Esophagus muscularis mucosa (tissue), 4 donors: ENCODE measurements around the gene FRMD4A. TPM values are rescaled to one million over a fixed set of nuclear protein-coding genes. Genes with fewer than 3 reads are reported as not detected.

Source experiments
- DNase-seq: peaks from one replicate; pipeline ENCODE4 v3.0.0-alpha.2; 2017; ENCODE audit errors: extremely low spot score
- H3K27ac ChIP-seq, 4 donors: fragments of 200-600 bp; sonication (generic); replicated peaks in 1 of 4; 1 replicate in 3 of 4; 2 replicates in 1 of 4; pipeline ENCODE4 v1.5.1; 2016 to 2019; ENCODE audit warnings: mild to moderate bottlenecking in 1 of 4
- H3K27me3 ChIP-seq, 4 donors: fragments of 200-600 bp; sonication (generic); one replicate each; pipeline versions ENCODE4 v1.5.1 to v1.6.0; 2016 to 2019
- H3K36me3 ChIP-seq, 4 donors: fragments of 200-600 bp; sonication (generic); one replicate each; pipeline ENCODE4 v1.5.1; 2016 to 2019
- H3K4me1 ChIP-seq, 4 donors: fragments of 200-600 bp; sonication (generic); one replicate each; pipeline ENCODE4 v1.5.1; 2016 to 2019
- H3K4me3 ChIP-seq, 4 donors: fragments of 200-600 bp; sonication (generic); 1 replicate in 2 of 4; 2 replicates in 2 of 4; pipeline ENCODE4 v1.5.1; 2016 to 2019; ENCODE audit warnings: mild to moderate bottlenecking in 4 of 4, moderate library complexity in 1 of 4
- H3K9me3 ChIP-seq, 4 donors: fragments of 200-600 bp; sonication (generic); 1 replicate in 3 of 4; 2 replicates in 1 of 4; pipeline ENCODE4 v1.5.1; 2016 to 2019
- EP300 ChIP-seq: sonication (generic); formaldehyde crosslinking; IDR thresholded peaks from one replicate; pipeline ENCODE4 v1.6.1; 2017; ENCODE audit warnings: antibody characterized with exemption
- POLR2A ChIP-seq: fragments of 450-650 bp; IDR thresholded peaks from one replicate; pipeline ENCODE4 v1.6.1; 2017; ENCODE audit warnings: antibody characterized with exemption, moderate library complexity, mild to moderate bottlenecking, low read depth
- POLR2AphosphoS5 ChIP-seq, 2 donors: sonication (generic); formaldehyde crosslinking; IDR thresholded peaks; one replicate each; pipeline ENCODE4 v1.6.1; 2017; ENCODE audit warnings: antibody characterized with exemption in 2 of 2
- WGBS: methylation state at CpG from one replicate; pipeline ENCODE4 v1.1.5; 2018; 5-methylcytosine and 5-hydroxymethylcytosine counted together
- intact Hi-C: fragments of 100-400 bp; cut with DNase I; formaldehyde crosslinking; loops from one replicate; pipeline ENCODE4 v1.15.1; 2023
- total RNA-seq, 4 donors: library from RNA; depleted of rRNA; stranded (reverse); fragments of >200 nt; gene quantifications; one replicate each; pipeline versions ENCODE4 v1.1.0 to v1.2.1, GENCODE V29; 2016
- TF ChIP-seq, protein P1 (sequence below), 3 experiments: fragments of 200-600 bp in 2 of 3; fragments of 450-650 bp in 1 of 3; sonication (generic) in 2 of 3; IDR thresholded peaks; one replicate each; pipeline ENCODE4 v1.5.1; 2017 to 2019; ENCODE audit warnings: antibody characterized with exemption in 3 of 3, mild to moderate bottlenecking in 2 of 3, moderate library complexity in 1 of 3

Gene FRMD4A
- total RNA-seq, 4 donors from 2014 or later, result 17.0 to 28.8 (median 21.8) TPM

DNA sequence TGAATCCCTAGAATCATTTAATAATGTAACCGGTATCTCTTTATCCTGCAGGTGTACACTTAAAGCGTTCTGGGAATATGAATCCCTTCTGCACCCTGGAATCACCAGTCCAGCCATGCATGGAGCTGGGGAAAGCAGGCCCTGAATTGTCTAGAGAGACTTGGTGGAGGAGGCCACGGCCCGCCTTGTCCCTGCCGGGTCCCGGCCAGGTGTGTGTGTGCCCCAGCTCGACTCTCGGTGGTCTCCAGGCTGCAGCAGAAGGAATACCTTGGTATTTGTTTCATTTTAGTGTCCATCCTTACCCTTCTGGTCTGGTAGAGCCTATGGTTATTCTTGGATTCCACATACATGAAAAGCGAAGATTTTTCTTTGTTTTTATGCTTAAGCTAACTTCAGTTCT lies 685.9 kb downstream of the FRMD4A start:
- no peak for DNase-seq
- TF ChIP-seq POLR2A, result no peak
- TF ChIP-seq, protein P1, sequence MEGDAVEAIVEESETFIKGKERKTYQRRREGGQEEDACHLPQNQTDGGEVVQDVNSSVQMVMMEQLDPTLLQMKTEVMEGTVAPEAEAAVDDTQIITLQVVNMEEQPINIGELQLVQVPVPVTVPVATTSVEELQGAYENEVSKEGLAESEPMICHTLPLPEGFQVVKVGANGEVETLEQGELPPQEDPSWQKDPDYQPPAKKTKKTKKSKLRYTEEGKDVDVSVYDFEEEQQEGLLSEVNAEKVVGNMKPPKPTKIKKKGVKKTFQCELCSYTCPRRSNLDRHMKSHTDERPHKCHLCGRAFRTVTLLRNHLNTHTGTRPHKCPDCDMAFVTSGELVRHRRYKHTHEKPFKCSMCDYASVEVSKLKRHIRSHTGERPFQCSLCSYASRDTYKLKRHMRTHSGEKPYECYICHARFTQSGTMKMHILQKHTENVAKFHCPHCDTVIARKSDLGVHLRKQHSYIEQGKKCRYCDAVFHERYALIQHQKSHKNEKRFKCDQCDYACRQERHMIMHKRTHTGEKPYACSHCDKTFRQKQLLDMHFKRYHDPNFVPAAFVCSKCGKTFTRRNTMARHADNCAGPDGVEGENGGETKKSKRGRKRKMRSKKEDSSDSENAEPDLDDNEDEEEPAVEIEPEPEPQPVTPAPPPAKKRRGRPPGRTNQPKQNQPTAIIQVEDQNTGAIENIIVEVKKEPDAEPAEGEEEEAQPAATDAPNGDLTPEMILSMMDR (IDR thresholded peaks at IDR 0.05), result no peak
- TF ChIP-seq EP300, result no peak
- no peak for TF ChIP-seq POLR2AphosphoS5 (IDR thresholded peaks at IDR 0.05)
- Histone ChIP-seq H3K27ac (no peak overlapping the region), H3K4me1 (no peaks in the 10 kb centered on the region), H3K9me3 (peaks cover 0 to 12% (median 10%) of the 10 kb centered on the region in 4 donors), H3K36me3 (peaks cover 26 to 72% (median 56%) of the 10 kb centered on the region in 4 donors), H3K4me3 (no peak overlapping the region), H3K27me3 (no peaks in the 10 kb centered on the region)
- intact Hi-C loops, result no loop called here
- WGBS, result 95% methylated on average over 9 of the region's 9 CpGs

DNA sequence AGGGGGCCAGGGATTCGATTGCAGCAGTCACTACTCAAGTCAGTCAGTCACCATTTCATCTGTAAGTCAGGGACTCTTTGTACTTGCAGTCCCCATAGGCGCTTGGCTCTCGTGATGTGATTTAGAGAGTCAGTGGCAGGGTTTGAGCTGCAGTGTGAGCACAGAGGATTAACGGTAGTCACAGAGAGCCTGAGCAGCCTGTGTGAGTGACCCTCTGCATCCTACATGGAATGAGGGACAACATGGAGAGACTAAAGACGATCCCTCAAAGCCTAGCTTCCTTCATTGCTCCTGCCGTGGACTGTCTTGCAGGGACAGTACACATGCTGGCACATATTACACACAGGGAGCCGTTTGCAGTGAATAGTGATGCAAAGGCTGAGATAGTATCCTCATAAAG lies 687.7 kb downstream of the FRMD4A start:
- Histone ChIP-seq H3K27me3 (no peaks in the 10 kb centered on the region), H3K4me1 (peaks cover 0 to under 1% (median 0%) of the 10 kb centered on the region in 4 donors), H3K4me3 (no peak overlapping the region), H3K9me3 (peaks cover 0 to 12% (median 10%) of the 10 kb centered on the region in 4 donors), H3K27ac (no peak overlapping the region), H3K36me3 (peaks cover 25 to 70% (median 46%) of the 10 kb centered on the region in 4 donors)
- TF ChIP-seq EP300 (no peak), POLR2A (no peak), POLR2AphosphoS5 (IDR thresholded peaks at IDR 0.05) (no peak)
- TF ChIP-seq, protein P1 (IDR thresholded peaks at IDR 0.05), result no peak
- no peak for DNase-seq
- intact Hi-C loops, result no loop called here
- 82% methylated on average over 7 of the region's 7 CpGs for WGBS

DNA sequence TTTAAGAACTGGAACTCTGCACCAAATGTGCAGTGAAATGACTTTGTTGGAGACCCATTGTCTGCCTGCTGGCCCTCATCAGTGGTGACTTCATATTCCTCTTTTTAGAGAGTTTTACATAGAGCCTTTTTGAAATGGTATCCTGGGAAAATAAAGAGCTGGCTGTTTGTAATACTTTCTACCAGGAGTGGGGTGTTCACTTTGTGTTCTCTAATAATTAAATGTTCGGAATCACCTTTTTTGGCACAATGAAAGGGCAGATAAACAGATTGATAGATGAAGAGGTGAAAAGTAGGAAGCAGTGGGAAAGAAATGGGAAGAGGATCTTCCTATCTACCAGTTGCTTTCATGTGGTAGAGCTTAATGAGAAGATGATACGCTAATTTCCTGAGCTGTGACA lies 688.4 kb downstream of the FRMD4A start:
- intact Hi-C loops, result no loop called here
- no peak for DNase-seq
- TF ChIP-seq, protein P1 (IDR thresholded peaks at IDR 0.05), result no peak
- TF ChIP-seq POLR2A, result no peak
- no peak for TF ChIP-seq EP300
- Histone ChIP-seq H3K27ac (no peak overlapping the region), H3K27me3 (no peaks in the 10 kb centered on the region), H3K4me1 (peaks cover 0 to 8% (median 1%) of the 10 kb centered on the region in 4 donors), H3K9me3 (peaks cover 0 to 12% (median 10%) of the 10 kb centered on the region in 4 donors), H3K4me3 (no peak overlapping the region), H3K36me3 (peaks cover 24 to 66% (median 43%) of the 10 kb centered on the region in 4 donors)
- 100% methylated on average over 2 of the region's 2 CpGs for WGBS

DNA sequence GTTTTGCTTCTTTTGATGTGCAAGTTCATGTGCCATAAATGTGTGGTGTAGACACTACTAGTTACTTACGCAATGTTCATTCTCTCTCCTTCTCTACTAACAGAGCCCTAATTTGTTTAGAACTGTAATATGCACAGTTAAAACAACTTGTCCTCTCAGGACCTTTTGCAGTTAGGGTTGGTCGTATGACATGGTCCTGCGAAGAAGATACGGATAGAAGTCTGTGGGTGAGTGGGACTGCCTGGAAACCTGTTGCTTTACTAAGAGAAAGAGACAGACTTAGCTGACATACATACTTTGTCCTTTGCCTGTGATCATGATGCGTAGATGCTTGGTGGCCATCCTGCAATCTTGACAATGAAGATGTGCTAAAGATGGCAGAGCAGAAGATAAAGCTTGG lies 692.8 kb downstream of the FRMD4A start:
- peaks cover 10 to 45% (median 17%) of the 10 kb centered on the region in 4 donors for H3K4me1 ChIP-seq
- no peak for DNase-seq
- no peak overlapping the region for H3K4me3 ChIP-seq
- peaks cover 0 to 36% (median 17%) of the 10 kb centered on the region in 4 donors for H3K36me3 ChIP-seq
- intact Hi-C loops, result no loop called here
- H3K27me3 ChIP-seq, result no peaks in the 10 kb centered on the region
- 94% methylated on average over 5 of the region's 5 CpGs for WGBS
- TF ChIP-seq, protein P1 (IDR thresholded peaks at IDR 0.05), result no peak
- TF ChIP-seq POLR2AphosphoS5 (IDR thresholded peaks at IDR 0.05) (no peak), EP300 (no peak), POLR2A (no peak)
- H3K9me3 ChIP-seq, result peaks cover 0 to 12% (median 10%) of the 10 kb centered on the region in 4 donors
- peak overlapping the region in 1 of 4 donors; percentile 33 for H3K27ac ChIP-seq

DNA sequence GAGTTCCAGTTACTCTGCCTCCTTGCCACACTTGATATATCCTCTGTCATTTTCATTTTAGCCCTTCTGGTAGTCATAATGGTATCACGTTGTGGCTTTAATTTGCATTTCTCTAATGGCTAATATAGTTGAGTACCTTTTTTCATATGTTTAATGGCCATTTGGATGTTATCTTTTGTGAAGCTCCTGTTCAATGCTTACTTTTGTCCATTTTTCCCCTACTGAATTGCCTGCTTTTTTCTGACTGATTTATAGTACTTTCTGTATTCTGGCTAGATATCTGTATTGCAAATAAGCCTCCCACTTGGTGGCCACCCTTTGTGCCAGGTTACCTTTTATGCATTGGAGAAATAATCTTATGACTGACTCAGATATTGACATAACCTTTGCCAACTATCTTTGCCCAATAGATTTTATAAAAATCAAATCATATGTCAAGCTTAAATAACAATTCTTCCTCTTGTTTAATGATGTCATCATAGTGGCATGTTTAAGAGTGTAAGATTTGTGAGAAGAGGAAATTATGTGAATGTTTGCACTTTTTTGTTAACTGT lies 693.3 kb downstream of the FRMD4A start:
- intact Hi-C loops, result no loop called here
- 84% methylated on average over 1 of the region's 1 CpG for WGBS

More for the DNA sequence above, 693.3 kb downstream of the FRMD4A start:
- no peak for DNase-seq
- Histone ChIP-seq H3K4me1 (peaks cover 10 to 50% (median 22%) of the 10 kb centered on the region in 4 donors), H3K27ac (peak overlapping the region in 1 of 4 donors; percentile 33), H3K36me3 (peaks cover 0 to 31% (median 12%) of the 10 kb centered on the region in 4 donors), H3K9me3 (peaks cover 0 to 6% (median 5%) of the 10 kb centered on the region in 4 donors), H3K27me3 (no peaks in the 10 kb centered on the region), H3K4me3 (no peak overlapping the region)
- no peak for TF ChIP-seq POLR2A
- no peak for TF ChIP-seq EP300
- no peak for TF ChIP-seq POLR2AphosphoS5 (IDR thresholded peaks at IDR 0.05)
- TF ChIP-seq, protein P1 (IDR thresholded peaks at IDR 0.05), result no peak
